ENCODE data around the gene MTCH1.

DNA sequence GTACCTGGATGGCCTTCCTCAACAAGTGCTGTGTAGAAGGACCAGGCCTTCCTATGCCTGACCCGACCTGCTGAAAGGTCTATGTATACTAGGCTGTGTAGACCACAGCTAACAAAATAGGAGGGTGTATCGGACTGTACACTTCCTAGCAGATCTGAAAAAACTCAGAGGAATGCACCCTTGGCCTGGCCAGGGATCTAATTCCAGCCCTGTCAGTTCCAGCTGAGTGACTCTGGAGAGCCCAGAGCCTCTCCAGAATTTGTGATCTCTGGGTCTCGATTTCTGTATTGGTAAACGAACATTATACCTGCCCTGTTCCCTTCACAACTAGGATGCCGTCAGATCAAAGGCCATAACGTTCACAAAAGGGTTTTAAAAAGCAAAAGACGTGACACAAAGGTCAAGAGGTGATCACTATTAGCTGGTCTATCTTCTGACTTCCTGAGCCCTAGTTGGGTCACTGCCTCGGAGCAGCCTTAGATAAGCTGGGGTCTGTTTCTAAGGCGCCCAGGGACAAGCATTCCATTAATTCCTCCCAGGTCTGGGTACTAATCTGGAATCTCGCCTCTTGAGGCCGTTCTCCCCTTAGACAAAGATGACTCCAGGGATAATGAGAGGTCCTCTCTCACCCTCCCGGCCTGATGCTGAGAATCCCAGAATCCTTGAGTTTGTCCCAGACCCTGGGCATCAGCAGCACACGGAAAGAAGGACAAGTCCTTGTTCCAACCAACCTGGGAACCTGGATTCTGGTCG, 13.9 kb downstream of the MTCH1 start:
- TF ChIP-seq, protein P1, sequence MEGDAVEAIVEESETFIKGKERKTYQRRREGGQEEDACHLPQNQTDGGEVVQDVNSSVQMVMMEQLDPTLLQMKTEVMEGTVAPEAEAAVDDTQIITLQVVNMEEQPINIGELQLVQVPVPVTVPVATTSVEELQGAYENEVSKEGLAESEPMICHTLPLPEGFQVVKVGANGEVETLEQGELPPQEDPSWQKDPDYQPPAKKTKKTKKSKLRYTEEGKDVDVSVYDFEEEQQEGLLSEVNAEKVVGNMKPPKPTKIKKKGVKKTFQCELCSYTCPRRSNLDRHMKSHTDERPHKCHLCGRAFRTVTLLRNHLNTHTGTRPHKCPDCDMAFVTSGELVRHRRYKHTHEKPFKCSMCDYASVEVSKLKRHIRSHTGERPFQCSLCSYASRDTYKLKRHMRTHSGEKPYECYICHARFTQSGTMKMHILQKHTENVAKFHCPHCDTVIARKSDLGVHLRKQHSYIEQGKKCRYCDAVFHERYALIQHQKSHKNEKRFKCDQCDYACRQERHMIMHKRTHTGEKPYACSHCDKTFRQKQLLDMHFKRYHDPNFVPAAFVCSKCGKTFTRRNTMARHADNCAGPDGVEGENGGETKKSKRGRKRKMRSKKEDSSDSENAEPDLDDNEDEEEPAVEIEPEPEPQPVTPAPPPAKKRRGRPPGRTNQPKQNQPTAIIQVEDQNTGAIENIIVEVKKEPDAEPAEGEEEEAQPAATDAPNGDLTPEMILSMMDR (IDR thresholded peaks at IDR 0.05) = no peak
- TF ChIP-seq POLR2A (IDR thresholded peaks at IDR 0.05) = no peak
